Measurements from ENCODE around the gene ARL6IP6. TPM values are rescaled to one million over a fixed set of nuclear protein-coding genes. Genes with fewer than 3 reads are reported as not detected.
A peak's percentile ranks its signal among the peaks of the same experiment; 100 is the strongest.

The ARL6IP6 gene
- total RNA-seq, 2 donors from 2014 or later, result 45.7 to 55.2 TPM

- TF ChIP-seq CTCF (conservative IDR thresholded peaks at IDR 0.05), result no peak
- H3K27ac Mint-ChIP-seq, result no peak overlapping the region
- Histone ChIP-seq H3K36me3 (ENCODE audit: control insufficient read depth, insufficient read depth, low read length) (peaks cover 97% of the 10 kb centered on the region), H3K4me1 (ENCODE audit: control insufficient read depth, insufficient read depth, low read length) (no peaks in the 10 kb centered on the region), H3K27ac (ENCODE audit: low read depth, low read length) (no peak overlapping the region), H3K27me3 (ENCODE audit: control insufficient read depth, insufficient read depth, low read length, poor library complexity, severe bottlenecking) (no peaks in the 10 kb centered on the region), H3K9ac (ENCODE audit: extremely low read depth, low read length, poor library complexity, severe bottlenecking) (no peak overlapping the region), H3K4me3 (ENCODE audit: low read length) (no peak overlapping the region), H3K9me3 (ENCODE audit: control insufficient read depth, low read length) (peaks cover 44% of the 10 kb centered on the region)
- no peaks in the 10 kb centered on the region for H3K27me3 Mint-ChIP-seq (ENCODE audit: insufficient read depth)
- H3K4me1 Mint-ChIP-seq, result no peaks in the 10 kb centered on the region
- no peak for DNase-seq
- H3K36me3 Mint-ChIP-seq (ENCODE audit: low read depth), result peaks cover 81% of the 10 kb centered on the region
- no peak overlapping the region for H3K4me3 Mint-ChIP-seq
- H3K9me3 Mint-ChIP-seq, result peaks cover 8% of the 10 kb centered on the region
Observed at GRCh38 chr2:152686321-152686720, 32.1 kb upstream of the ARL6IP6 start.

DNA sequence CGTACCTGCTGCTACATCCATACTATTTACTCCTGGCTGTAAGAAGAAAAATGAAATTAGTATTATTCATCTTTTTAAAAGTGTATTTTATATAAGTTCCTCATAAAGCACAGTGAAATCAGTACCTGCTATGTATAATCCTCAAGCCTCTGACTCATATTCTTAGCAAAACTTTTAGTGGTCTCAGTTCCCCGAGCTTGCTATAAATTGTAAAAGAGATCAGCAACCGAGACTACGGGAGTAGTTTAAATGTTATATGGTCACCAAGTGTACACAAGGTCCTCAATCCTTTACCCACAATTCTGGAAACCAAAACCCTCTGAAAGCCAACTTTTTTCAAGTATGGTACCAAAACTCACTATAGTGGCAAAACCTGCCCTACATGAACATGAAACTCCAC is 25.4 kb upstream of the ARL6IP6 start:
- no peak overlapping the region for H3K9ac ChIP-seq (ENCODE audit: extremely low read depth, low read length, poor library complexity, severe bottlenecking)
- H3K27me3 Mint-ChIP-seq (ENCODE audit: insufficient read depth), result no peaks in the 10 kb centered on the region
- H3K36me3 ChIP-seq (ENCODE audit: control insufficient read depth, insufficient read depth, low read length), result peaks cover 87% of the 10 kb centered on the region
- no peak overlapping the region for H3K27ac ChIP-seq (ENCODE audit: low read depth, low read length)
- H3K36me3 Mint-ChIP-seq (ENCODE audit: low read depth), result peaks cover 57% of the 10 kb centered on the region
- WGBS, 2 experiments (ENCODE audit: insufficient coverage in 1 of 2, insufficient read length in 1 of 2), result 94% methylated on average over 4 of the region's 4 CpGs; no CpG with 5 or more reads in 1 of the 2 experiments
- H3K27me3 ChIP-seq (ENCODE audit: control insufficient read depth, insufficient read depth, low read length, poor library complexity, severe bottlenecking), result no peaks in the 10 kb centered on the region
- no peaks in the 10 kb centered on the region for H3K4me1 Mint-ChIP-seq
- no peak overlapping the region for H3K27ac Mint-ChIP-seq
- H3K4me1 ChIP-seq (ENCODE audit: control insufficient read depth, insufficient read depth, low read length), result no peaks in the 10 kb centered on the region
- H3K9me3 ChIP-seq (ENCODE audit: control insufficient read depth, low read length), result no peaks in the 10 kb centered on the region
- H3K4me3 ChIP-seq (ENCODE audit: low read length), result no peak overlapping the region
- no peak for TF ChIP-seq CTCF (conservative IDR thresholded peaks at IDR 0.05)
- no peak overlapping the region for H3K4me3 Mint-ChIP-seq
- no peaks in the 10 kb centered on the region for H3K9me3 Mint-ChIP-seq
- no peak for DNase-seq

- WGBS, 2 experiments (ENCODE audit: insufficient coverage in 1 of 2, insufficient read length in 1 of 2), result 90 to 95% methylated on average over 5 to 7 of the region's 8 CpGs
- Histone ChIP-seq H3K9ac (ENCODE audit: extremely low read depth, low read length, poor library complexity, severe bottlenecking) (no peak overlapping the region), H3K4me3 (ENCODE audit: low read length) (no peak overlapping the region), H3K27me3 (ENCODE audit: control insufficient read depth, insufficient read depth, low read length, poor library complexity, severe bottlenecking) (no peaks in the 10 kb centered on the region), H3K9me3 (ENCODE audit: control insufficient read depth, low read length) (no peaks in the 10 kb centered on the region), H3K4me1 (ENCODE audit: control insufficient read depth, insufficient read depth, low read length) (no peaks in the 10 kb centered on the region), H3K27ac (ENCODE audit: low read depth, low read length) (no peak overlapping the region), H3K36me3 (ENCODE audit: control insufficient read depth, insufficient read depth, low read length) (peaks cover 86% of the 10 kb centered on the region)
- Mint-ChIP-seq H3K27me3 (ENCODE audit: insufficient read depth) (no peaks in the 10 kb centered on the region), H3K27ac (peak overlapping the region; percentile 70), H3K36me3 (ENCODE audit: low read depth) (peaks cover 49% of the 10 kb centered on the region), H3K4me1 (no peaks in the 10 kb centered on the region), H3K9me3 (no peaks in the 10 kb centered on the region), H3K4me3 (no peak overlapping the region)
- DNase-seq, result no peak
- TF ChIP-seq CTCF (conservative IDR thresholded peaks at IDR 0.05), result no peak
Observed at GRCh38 chr2:152694161-152694661, 24.2 kb upstream of the ARL6IP6 start.
